ENCODE measurements around the gene CEP57. TPM values are rescaled to one million over a fixed set of nuclear protein-coding genes. Genes with fewer than 3 reads are reported as not detected.

CEP57 gene
- total RNA-seq, 1 donor from 2014 or later: 70.5 TPM

GRCh38 chr11:95877291-95877690, 87.0 kb downstream of the CEP57 start:
- Mint-ChIP-seq H3K4me1 (ENCODE audit: low read depth) (no peaks in the 10 kb centered on the region), H3K27me3 (no peaks in the 10 kb centered on the region), H3K36me3 (ENCODE audit: insufficient read depth) (peaks cover 41% of the 10 kb centered on the region), H3K27ac (no peak overlapping the region), H3K4me3 (ENCODE audit: low read depth) (no peak overlapping the region), H3K9me3 (ENCODE audit: low read depth) (peaks cover 23% of the 10 kb centered on the region)
- TF ChIP-seq CTCF (IDR thresholded peaks at IDR 0.05; ENCODE audit: unreplicated experiment): no peak
- DNase-seq (ENCODE audit: low spot score, unreplicated experiment): no peak

Other genes with a start within 250 kb of the CEP57 start
- gene FAM76B, start 716 bp upstream of the CEP57 start, total RNA-seq: 41.0 and 49.8 TPM in 2 replicates
- 45.0 TPM in 2 replicates for gene MTMR2, start 133.6 kb downstream of the CEP57 start, total RNA-seq